Retina (tissue), 1 donor: ENCODE data around the gene CTSA.
"Not testable (repeated sequence)": the region's sequence is repeated elsewhere in the genome, so short reads cannot be mapped to it uniquely, and the experiment has no call there.

ENCODE experiments used
- DNase-seq: peaks from one replicate; pipeline ENCODE4 v3.0.0-alpha.2; 2016

Gene CTSA

GRCh38 chr20:45919542-45920399, 28.6 kb downstream of the CTSA start:
- peak; percentile 16 for DNase-seq

GRCh38 chr20:45920462-45921336, 29.6 kb downstream of the CTSA start:
- no peak for DNase-seq

GRCh38 chr20:45921337-45922189, 30.4 kb downstream of the CTSA start:
- no peak for DNase-seq

- DNase-seq: no peak
Observed at GRCh38 chr20:45924391-45925261, 33.5 kb downstream of the CTSA start.

GRCh38 chr20:45925821-45926506, 34.8 kb downstream of the CTSA start:
- DNase-seq: no peak

- DNase-seq: no peak
Observed at GRCh38 chr20:45926731-45927070, 35.6 kb downstream of the CTSA start.

GRCh38 chr20:45927071-45927878, 36.1 kb downstream of the CTSA start:
- no peak for DNase-seq

GRCh38 chr20:45931680-45932079, 40.5 kb downstream of the CTSA start:
- DNase-seq: not testable (repeated sequence)

- peak; percentile 78 for DNase-seq
Observed at GRCh38 chr20:45933266-45934045, 42.3 kb downstream of the CTSA start.

GRCh38 chr20:45934046-45934585, 43.0 kb downstream of the CTSA start:
- no peak for DNase-seq

GRCh38 chr20:45934586-45935415, 43.7 kb downstream of the CTSA start, which contains the start of gene PCIF1:
TSS of gene PCIF1 (plus strand) at chr20:45934683. CDS start at chr20:45939000, 4,317 bp downstream.
- peak; percentile 100 for DNase-seq

GRCh38 chr20:45935416-45936046, 44.4 kb downstream of the CTSA start:
- no peak for DNase-seq

GRCh38 chr20:45937765-45938164, 46.6 kb downstream of the CTSA start:
- no peak for DNase-seq

GRCh38 chr20:45938727-45939438, 47.7 kb downstream of the CTSA start:
- no peak for DNase-seq

- DNase-seq: no peak
Observed at GRCh38 chr20:45940053-45940452, 48.9 kb downstream of the CTSA start.

GRCh38 chr20:45940469-45940868, 49.3 kb downstream of the CTSA start:
- DNase-seq: no peak

- DNase-seq: no peak
Observed at GRCh38 chr20:45943613-45944012, 52.5 kb downstream of the CTSA start.
